MG63 (cell line): ENCODE measurements around the gene CCT3. TPM values are rescaled to one million over a fixed set of nuclear protein-coding genes. Genes with fewer than 3 reads are reported as not detected.

Experiments
- DNase-seq: peaks from one replicate; pipeline ENCODE4 v3.0.0-alpha.2; 2020
- H3K27me3 ChIP-seq: fragments of 250-450 bp; sonication (Bioruptor Pico); 2 replicates; pipeline ENCODE4 v1.5.1; 2020; ENCODE audit warnings: mild to moderate bottlenecking, moderate library complexity
- H3K36me3 ChIP-seq: fragments of 250-450 bp; sonication (Bioruptor Pico); 2 replicates; pipeline ENCODE4 v1.5.1; 2020; ENCODE audit warnings: mild to moderate bottlenecking, moderate library complexity
- H3K4me3 ChIP-seq: fragments of 250-450 bp; sonication (Bioruptor Pico); 2 replicates; pipeline ENCODE4 v1.5.1; 2020; ENCODE audit warnings: mild to moderate bottlenecking, moderate library complexity
- H3K9me3 ChIP-seq: fragments of 250-450 bp; sonication (Bioruptor Pico); 2 replicates; pipeline ENCODE4 v1.5.1; 2020; ENCODE audit warnings: mild to moderate bottlenecking, moderate library complexity
- total RNA-seq: library from RNA; depleted of rRNA; stranded (reverse); fragments of >200 nt; shearing (Covaris generic); gene quantifications from 2 replicates; pipeline ENCODE4 v1.2.3, GENCODE V29; 2014; ENCODE audit warnings: low replicate concordance; rRNA removed

Gene CCT3
- total RNA-seq, 1 experiment from 2014 or later: 1,240 TPM

GRCh38 chr1:156276532-156276931 lies 61.6 kb downstream of the CCT3 start:
- peaks cover 85% of the 10 kb centered on the region for H3K36me3 ChIP-seq
- no peaks in the 10 kb centered on the region for H3K27me3 ChIP-seq
- H3K4me3 ChIP-seq: no peak overlapping the region
- DNase-seq: no peak
- H3K9me3 ChIP-seq: no peaks in the 10 kb centered on the region

- H3K27me3 ChIP-seq: no peaks in the 10 kb centered on the region
- peaks cover 87% of the 10 kb centered on the region for H3K36me3 ChIP-seq
- DNase-seq: no peak
- H3K4me3 ChIP-seq: no peak overlapping the region
- H3K9me3 ChIP-seq: no peaks in the 10 kb centered on the region
Measured at GRCh38 chr1:156270314-156270713, 67.8 kb downstream of the CCT3 start.

GRCh38 chr1:156268336-156268735 lies 69.8 kb downstream of the CCT3 start:
- no peak for DNase-seq
- Histone ChIP-seq H3K36me3 (peaks cover 86% of the 10 kb centered on the region), H3K9me3 (no peaks in the 10 kb centered on the region), H3K27me3 (no peaks in the 10 kb centered on the region), H3K4me3 (no peak overlapping the region)

GRCh38 chr1:156266051-156266450 lies 72.0 kb downstream of the CCT3 start:
- no peak overlapping the region for H3K4me3 ChIP-seq
- H3K36me3 ChIP-seq: peaks cover 88% of the 10 kb centered on the region
- DNase-seq: no peak
- no peaks in the 10 kb centered on the region for H3K9me3 ChIP-seq
- no peaks in the 10 kb centered on the region for H3K27me3 ChIP-seq

- H3K36me3 ChIP-seq: peaks cover 93% of the 10 kb centered on the region
- no peak overlapping the region for H3K4me3 ChIP-seq
- no peaks in the 10 kb centered on the region for H3K27me3 ChIP-seq
- peak; percentile 60 for DNase-seq
- no peaks in the 10 kb centered on the region for H3K9me3 ChIP-seq
Measured at GRCh38 chr1:156263288-156263655, 74.8 kb downstream of the CCT3 start.

GRCh38 chr1:156262461-156263287 lies 75.4 kb downstream of the CCT3 start:
- DNase-seq: peak; percentile 91
- no peaks in the 10 kb centered on the region for H3K9me3 ChIP-seq
- no peaks in the 10 kb centered on the region for H3K27me3 ChIP-seq
- H3K4me3 ChIP-seq: no peak overlapping the region
- peaks cover 93% of the 10 kb centered on the region for H3K36me3 ChIP-seq

- H3K36me3 ChIP-seq: peaks cover 90% of the 10 kb centered on the region
- no peak overlapping the region for H3K4me3 ChIP-seq
- no peaks in the 10 kb centered on the region for H3K27me3 ChIP-seq
- DNase-seq: no peak
- no peaks in the 10 kb centered on the region for H3K9me3 ChIP-seq
Measured at GRCh38 chr1:156260896-156261295, 77.2 kb downstream of the CCT3 start.

- H3K27me3 ChIP-seq: no peaks in the 10 kb centered on the region
- no peak for DNase-seq
- H3K4me3 ChIP-seq: no peak overlapping the region
- H3K9me3 ChIP-seq: no peaks in the 10 kb centered on the region
- peaks cover 92% of the 10 kb centered on the region for H3K36me3 ChIP-seq
Measured at GRCh38 chr1:156259805-156260204, 78.3 kb downstream of the CCT3 start.

Other genes with a start within 250 kb of the CCT3 start
- gene LMNA, start 223.6 kb downstream of the CCT3 start, total RNA-seq: 1,337 and 1,568 TPM in 2 replicates
- gene SEMA4A, start 184.7 kb downstream of the CCT3 start, total RNA-seq: 0.49 TPM in 1 of 2 replicates, not detected in the other
- 12.7 and 13.1 TPM in 2 replicates for gene SLC25A44, start 144.2 kb downstream of the CCT3 start, total RNA-seq
- gene PMF1, start 125.3 kb downstream of the CCT3 start, total RNA-seq: 161 and 219 TPM in 2 replicates
- gene BGLAP, start 96.1 kb downstream of the CCT3 start, total RNA-seq: 2.3 TPM in 1 of 2 replicates, not detected in the other
- gene PAQR6, start 90.2 kb downstream of the CCT3 start, total RNA-seq: 0.59 TPM in 1 of 2 replicates, not detected in the other
- gene SMG5, start 55.5 kb downstream of the CCT3 start, total RNA-seq: 75.7 and 99.5 TPM in 2 replicates
- 2.4 and 5.8 TPM in 2 replicates for gene TMEM79, start 54.0 kb downstream of the CCT3 start, total RNA-seq
- gene GLMP, start 42.6 kb downstream of the CCT3 start, total RNA-seq: 2.9 and 8.7 TPM in 2 replicates
- not detected in 2 replicates for gene VHLL, start 39.0 kb downstream of the CCT3 start, total RNA-seq
- gene TSACC, start 234 bp upstream of the CCT3 start, total RNA-seq: 1.3 TPM in 1 of 2 replicates, not detected in the other
- not detected in 2 replicates for gene RHBG, start 30.9 kb upstream of the CCT3 start, total RNA-seq
- 3.4 and 11.7 TPM in 2 replicates for gene MEF2D, start 162.5 kb upstream of the CCT3 start, total RNA-seq
- 18.7 and 20.7 TPM in 2 replicates for gene IQGAP3, start 234.3 kb upstream of the CCT3 start, total RNA-seq
- gene TTC24, start 241.4 kb upstream of the CCT3 start, total RNA-seq: not detected in 2 replicates